ENCODE data around the gene CDH13. TPM values are rescaled to one million over a fixed set of nuclear protein-coding genes. Genes with fewer than 3 reads are reported as not detected.

Gene CDH13
- total and polyA plus RNA-seq, 2 of the 8 experiments (the other 6 are each of a cell fraction or from before 2014, with no cell fraction given) = 2.3 to 2.4 TPM

DNA sequence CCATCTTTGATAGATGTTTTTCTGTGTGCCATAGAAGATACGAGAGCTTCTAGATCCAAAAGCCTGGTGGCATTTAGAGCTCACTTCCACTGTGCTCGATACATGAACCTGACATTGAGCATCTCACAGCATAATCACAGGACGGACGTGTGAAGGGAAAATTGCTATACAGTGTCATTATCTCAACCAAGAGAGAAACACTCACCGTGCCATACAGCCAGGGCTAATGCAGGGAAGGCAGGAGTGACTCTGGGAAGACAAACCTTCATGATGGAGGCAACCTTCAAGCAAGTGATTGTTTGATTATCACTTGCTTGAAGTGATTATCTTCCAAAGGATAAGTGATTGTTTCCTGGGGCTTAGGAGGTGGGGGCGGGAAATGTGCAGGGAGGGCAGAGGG, 962.8 kb downstream of the CDH13 start (continued):
- TF ChIP-seq, protein P1, sequence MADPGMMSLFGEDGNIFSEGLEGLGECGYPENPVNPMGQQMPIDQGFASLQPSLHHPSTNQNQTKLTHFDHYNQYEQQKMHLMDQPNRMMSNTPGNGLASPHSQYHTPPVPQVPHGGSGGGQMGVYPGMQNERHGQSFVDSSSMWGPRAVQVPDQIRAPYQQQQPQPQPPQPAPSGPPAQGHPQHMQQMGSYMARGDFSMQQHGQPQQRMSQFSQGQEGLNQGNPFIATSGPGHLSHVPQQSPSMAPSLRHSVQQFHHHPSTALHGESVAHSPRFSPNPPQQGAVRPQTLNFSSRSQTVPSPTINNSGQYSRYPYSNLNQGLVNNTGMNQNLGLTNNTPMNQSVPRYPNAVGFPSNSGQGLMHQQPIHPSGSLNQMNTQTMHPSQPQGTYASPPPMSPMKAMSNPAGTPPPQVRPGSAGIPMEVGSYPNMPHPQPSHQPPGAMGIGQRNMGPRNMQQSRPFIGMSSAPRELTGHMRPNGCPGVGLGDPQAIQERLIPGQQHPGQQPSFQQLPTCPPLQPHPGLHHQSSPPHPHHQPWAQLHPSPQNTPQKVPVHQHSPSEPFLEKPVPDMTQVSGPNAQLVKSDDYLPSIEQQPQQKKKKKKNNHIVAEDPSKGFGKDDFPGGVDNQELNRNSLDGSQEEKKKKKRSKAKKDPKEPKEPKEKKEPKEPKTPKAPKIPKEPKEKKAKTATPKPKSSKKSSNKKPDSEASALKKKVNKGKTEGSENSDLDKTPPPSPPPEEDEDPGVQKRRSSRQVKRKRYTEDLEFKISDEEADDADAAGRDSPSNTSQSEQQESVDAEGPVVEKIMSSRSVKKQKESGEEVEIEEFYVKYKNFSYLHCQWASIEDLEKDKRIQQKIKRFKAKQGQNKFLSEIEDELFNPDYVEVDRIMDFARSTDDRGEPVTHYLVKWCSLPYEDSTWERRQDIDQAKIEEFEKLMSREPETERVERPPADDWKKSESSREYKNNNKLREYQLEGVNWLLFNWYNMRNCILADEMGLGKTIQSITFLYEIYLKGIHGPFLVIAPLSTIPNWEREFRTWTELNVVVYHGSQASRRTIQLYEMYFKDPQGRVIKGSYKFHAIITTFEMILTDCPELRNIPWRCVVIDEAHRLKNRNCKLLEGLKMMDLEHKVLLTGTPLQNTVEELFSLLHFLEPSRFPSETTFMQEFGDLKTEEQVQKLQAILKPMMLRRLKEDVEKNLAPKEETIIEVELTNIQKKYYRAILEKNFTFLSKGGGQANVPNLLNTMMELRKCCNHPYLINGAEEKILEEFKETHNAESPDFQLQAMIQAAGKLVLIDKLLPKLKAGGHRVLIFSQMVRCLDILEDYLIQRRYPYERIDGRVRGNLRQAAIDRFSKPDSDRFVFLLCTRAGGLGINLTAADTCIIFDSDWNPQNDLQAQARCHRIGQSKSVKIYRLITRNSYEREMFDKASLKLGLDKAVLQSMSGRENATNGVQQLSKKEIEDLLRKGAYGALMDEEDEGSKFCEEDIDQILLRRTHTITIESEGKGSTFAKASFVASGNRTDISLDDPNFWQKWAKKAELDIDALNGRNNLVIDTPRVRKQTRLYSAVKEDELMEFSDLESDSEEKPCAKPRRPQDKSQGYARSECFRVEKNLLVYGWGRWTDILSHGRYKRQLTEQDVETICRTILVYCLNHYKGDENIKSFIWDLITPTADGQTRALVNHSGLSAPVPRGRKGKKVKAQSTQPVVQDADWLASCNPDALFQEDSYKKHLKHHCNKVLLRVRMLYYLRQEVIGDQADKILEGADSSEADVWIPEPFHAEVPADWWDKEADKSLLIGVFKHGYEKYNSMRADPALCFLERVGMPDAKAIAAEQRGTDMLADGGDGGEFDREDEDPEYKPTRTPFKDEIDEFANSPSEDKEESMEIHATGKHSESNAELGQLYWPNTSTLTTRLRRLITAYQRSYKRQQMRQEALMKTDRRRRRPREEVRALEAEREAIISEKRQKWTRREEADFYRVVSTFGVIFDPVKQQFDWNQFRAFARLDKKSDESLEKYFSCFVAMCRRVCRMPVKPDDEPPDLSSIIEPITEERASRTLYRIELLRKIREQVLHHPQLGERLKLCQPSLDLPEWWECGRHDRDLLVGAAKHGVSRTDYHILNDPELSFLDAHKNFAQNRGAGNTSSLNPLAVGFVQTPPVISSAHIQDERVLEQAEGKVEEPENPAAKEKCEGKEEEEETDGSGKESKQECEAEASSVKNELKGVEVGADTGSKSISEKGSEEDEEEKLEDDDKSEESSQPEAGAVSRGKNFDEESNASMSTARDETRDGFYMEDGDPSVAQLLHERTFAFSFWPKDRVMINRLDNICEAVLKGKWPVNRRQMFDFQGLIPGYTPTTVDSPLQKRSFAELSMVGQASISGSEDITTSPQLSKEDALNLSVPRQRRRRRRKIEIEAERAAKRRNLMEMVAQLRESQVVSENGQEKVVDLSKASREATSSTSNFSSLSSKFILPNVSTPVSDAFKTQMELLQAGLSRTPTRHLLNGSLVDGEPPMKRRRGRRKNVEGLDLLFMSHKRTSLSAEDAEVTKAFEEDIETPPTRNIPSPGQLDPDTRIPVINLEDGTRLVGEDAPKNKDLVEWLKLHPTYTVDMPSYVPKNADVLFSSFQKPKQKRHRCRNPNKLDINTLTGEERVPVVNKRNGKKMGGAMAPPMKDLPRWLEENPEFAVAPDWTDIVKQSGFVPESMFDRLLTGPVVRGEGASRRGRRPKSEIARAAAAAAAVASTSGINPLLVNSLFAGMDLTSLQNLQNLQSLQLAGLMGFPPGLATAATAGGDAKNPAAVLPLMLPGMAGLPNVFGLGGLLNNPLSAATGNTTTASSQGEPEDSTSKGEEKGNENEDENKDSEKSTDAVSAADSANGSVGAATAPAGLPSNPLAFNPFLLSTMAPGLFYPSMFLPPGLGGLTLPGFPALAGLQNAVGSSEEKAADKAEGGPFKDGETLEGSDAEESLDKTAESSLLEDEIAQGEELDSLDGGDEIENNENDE (IDR thresholded peaks at IDR 0.05; ENCODE audit: insufficient replicate concordance, low read length) = no peak
- TF ChIP-seq ASH2L (IDR thresholded peaks at IDR 0.05; ENCODE audit: low read length) = no peak
